H1 (cell line): ENCODE data around the gene BIK. TPM values are rescaled to one million over a fixed set of nuclear protein-coding genes. Genes with fewer than 3 reads are reported as not detected.
A peak's percentile ranks its signal among the peaks of the same experiment; 100 is the strongest.

Experiments
- CTCF ChIA-PET: fragments of 300-600 bp; sonication (Branson Sonifier 250); formaldehyde crosslinking; loops from one replicate; lab custom pipeline; 2021; ENCODE audit not compliant: partially characterized antibody; lab: Charles Lee
- POLR2A ChIA-PET: fragments of 300-600 bp; sonication (Branson Sonifier 250); formaldehyde crosslinking; loops from one replicate; lab custom pipeline; 2021; ENCODE audit warnings: inconsistent platforms; ENCODE audit not compliant: partially characterized antibody; lab: Charles Lee
- DNase-seq, 2 experiments: peaks; one replicate each; pipeline versions ENCODE4 v3.0.0 to v3.0.0-alpha.2; 2010 to 2022; ENCODE audit warnings: low spot score in 2 of 2, low read depth in 1 of 2, mixed read lengths in 1 of 2
- FAIRE-seq: peaks from 2 replicates; lab custom pipeline; 2011; peaks lifted over from hg19 to GRCh38; lab: Jason Lieb, UNC
- H2AFZ ChIP-seq: 2 replicates; pipeline ENCODE4 v1.8.1; 2012; ENCODE audit warnings: low read length, inconsistent platforms
- H2AK5ac ChIP-seq: 2 replicates; pipeline ENCODE4 v1.6.1; 2013; ENCODE audit warnings: low read depth, low read length
- H2BK120ac ChIP-seq: replicated peaks from 2 replicates; pipeline ENCODE3; 2013; ENCODE audit warnings: low read depth, low read length, inconsistent platforms
- H2BK12ac ChIP-seq: 2 replicates; pipeline ENCODE4 v1.6.1; 2013; ENCODE audit warnings: low read depth, low read length
- H2BK15ac ChIP-seq: 2 replicates; pipeline ENCODE4 v1.6.1; 2013; ENCODE audit warnings: low read length
- H2BK20ac ChIP-seq: 2 replicates; pipeline ENCODE4 v1.6.1; 2013; ENCODE audit warnings: low read length
- H2BK5ac ChIP-seq: 2 replicates; pipeline ENCODE4 v1.6.1; 2013; ENCODE audit warnings: low read depth, low read length
- H3K14ac ChIP-seq: 2 replicates; pipeline ENCODE4 v1.6.1; 2013; ENCODE audit warnings: inconsistent platforms; ENCODE audit not compliant: insufficient read length
- H3K18ac ChIP-seq: 2 replicates; pipeline ENCODE4 v1.6.1; 2013; ENCODE audit warnings: low read length; ENCODE audit errors: extremely low read depth
- H3K23ac ChIP-seq: 2 replicates; pipeline ENCODE4 v1.6.1; 2013; ENCODE audit warnings: inconsistent platforms; ENCODE audit not compliant: insufficient read length
- H3K23me2 ChIP-seq: 2 replicates; pipeline ENCODE4 v1.6.1; 2013; ENCODE audit warnings: low read depth, low read length
- H3K27ac ChIP-seq: 2 replicates; pipeline ENCODE4 v1.6.1; 2011; ENCODE audit warnings: low read depth, low read length, inconsistent platforms
- H3K27me3 ChIP-seq, 4 experiments: replicated peaks in 1 of 4; 1 replicate in 1 of 4; 2 replicates in 3 of 4; pipeline versions ENCODE4 v1.6.1 to v1.8.1; 2011 to 2013; ENCODE audit warnings: low read length in 3 of 4, mild to moderate bottlenecking in 3 of 4, inconsistent platforms in 2 of 4, mixed read lengths in 2 of 4, moderate library complexity in 1 of 4; ENCODE audit not compliant: control insufficient read depth in 3 of 4, insufficient read depth in 3 of 4; ENCODE audit errors: extremely low read depth in 1 of 4
- H3K36me3 ChIP-seq, 4 experiments: 2 replicates each; pipeline versions ENCODE4 v1.6.1 to v1.8.1; 2011 to 2013; ENCODE audit warnings: mild to moderate bottlenecking in 4 of 4, low read length in 3 of 4, moderate library complexity in 2 of 4, control low read depth in 1 of 4, inconsistent platforms in 1 of 4; ENCODE audit not compliant: insufficient read depth in 4 of 4, control insufficient read depth in 2 of 4
- H3K4ac ChIP-seq: replicated peaks from 2 replicates; pipeline ENCODE3; 2013; ENCODE audit warnings: low read length, low read depth, mixed read lengths, inconsistent platforms; ENCODE audit not compliant: insufficient read length
- H3K4me1 ChIP-seq, 4 experiments: replicated peaks in 1 of 4; 1 replicate in 1 of 4; 2 replicates in 3 of 4; pipeline versions ENCODE4 v1.6.1 to v1.8.1; 2011 to 2013; ENCODE audit warnings: low read length in 3 of 4, inconsistent platforms in 2 of 4, mixed read lengths in 1 of 4; ENCODE audit not compliant: insufficient read depth in 4 of 4, control insufficient read depth in 3 of 4
- H3K4me2 ChIP-seq, 2 experiments: 2 replicates each; pipeline versions ENCODE4 v1.6.1 to v1.8.1; 2011 to 2013; ENCODE audit warnings: low read depth in 2 of 2, low read length in 2 of 2, control low read depth in 1 of 2, inconsistent platforms in 1 of 2, mild to moderate bottlenecking in 1 of 2; ENCODE audit not compliant: insufficient read depth in 1 of 2
- H3K4me3 ChIP-seq, 4 experiments: fragments of 200-600, 300-600 bp in 1 of 4; sonication (generic), shearing (Covaris generic), sonication (Bioruptor Twin) in 1 of 4; 2 replicates each; pipeline versions ENCODE4 v1.5.1 to v1.8.1; 2011 to 2016; ENCODE audit warnings: low read length in 4 of 4, low read depth in 3 of 4, control low read depth in 2 of 4, inconsistent platforms in 2 of 4, mild to moderate bottlenecking in 2 of 4, mixed read lengths in 1 of 4, moderate library complexity in 1 of 4; ENCODE audit not compliant: insufficient read depth in 2 of 4; ENCODE audit errors: extremely low read depth in 1 of 4
- H3K56ac ChIP-seq: replicated peaks from 2 replicates; pipeline ENCODE3; 2013; ENCODE audit warnings: low read depth, mild to moderate bottlenecking, mixed read lengths, low read length, inconsistent platforms; ENCODE audit not compliant: insufficient read length
- H3K79me1 ChIP-seq: 2 replicates; pipeline ENCODE4 v1.6.1; 2013; ENCODE audit warnings: low read depth, low read length, control low read depth
- H3K79me2 ChIP-seq, 2 experiments: 2 replicates each; pipeline versions ENCODE4 v1.6.1 to v1.8.1; 2012 to 2013; ENCODE audit warnings: low read length in 2 of 2, mild to moderate bottlenecking in 2 of 2, inconsistent platforms in 1 of 2; ENCODE audit not compliant: insufficient read depth in 2 of 2, control insufficient read depth in 1 of 2
- H3K9ac ChIP-seq, 4 experiments: replicated peaks in 1 of 4; 1 replicate in 1 of 4; 2 replicates in 3 of 4; pipeline versions ENCODE4 v1.6.1 to v1.8.1; 2011 to 2013; ENCODE audit warnings: low read depth in 3 of 4, low read length in 3 of 4, control low read depth in 2 of 4, mild to moderate bottlenecking in 2 of 4, moderate library complexity in 2 of 4, inconsistent platforms in 1 of 4; ENCODE audit errors: extremely low read depth in 1 of 4
- H3K9me3 ChIP-seq, 2 experiments: 2 replicates each; pipeline versions ENCODE4 v1.6.1 to v1.8.1; 2012 to 2013; ENCODE audit warnings: mild to moderate bottlenecking in 2 of 2, moderate library complexity in 2 of 2, control low read depth in 1 of 2, inconsistent platforms in 1 of 2, low read depth in 1 of 2, low read length in 1 of 2, mixed read lengths in 1 of 2; ENCODE audit not compliant: insufficient read depth in 2 of 2
- H4K20me1 ChIP-seq, 2 experiments: replicated peaks in 1 of 2; 2 replicates each; pipeline versions ENCODE3 to v1.8.1; 2011 to 2013; ENCODE audit warnings: inconsistent platforms in 2 of 2, low read length in 2 of 2, mild to moderate bottlenecking in 1 of 2; ENCODE audit not compliant: insufficient read depth in 2 of 2, control insufficient read depth in 1 of 2
- H4K5ac ChIP-seq: 2 replicates; pipeline ENCODE4 v1.6.1; 2013; ENCODE audit warnings: low read length, low read depth, mixed read lengths, inconsistent platforms; ENCODE audit not compliant: insufficient read length
- H4K8ac ChIP-seq: 2 replicates; pipeline ENCODE4 v1.8.0; 2013; ENCODE audit warnings: mild to moderate bottlenecking, moderate library complexity, low read length, inconsistent platforms; ENCODE audit not compliant: insufficient read depth; ENCODE audit errors: extremely low read depth
- H4K91ac ChIP-seq: replicated peaks from 2 replicates; pipeline ENCODE3; 2013; ENCODE audit warnings: low read length, mixed read lengths, inconsistent platforms; ENCODE audit not compliant: insufficient read length
- BCL11A ChIP-seq, 2 experiments: IDR thresholded peaks; one replicate each; pipeline ENCODE4 v1.6.1; 2011; ENCODE audit warnings: low read depth in 2 of 2, low read length in 2 of 2, mild to moderate bottlenecking in 2 of 2
- CHD2 ChIP-seq: IDR thresholded peaks from 2 replicates; pipeline ENCODE4 v1.6.1; 2012; ENCODE audit warnings: low read length, improper control_type of control experiment
- EP300 ChIP-seq, 2 experiments: IDR thresholded peaks; 1 replicate in 1 of 2; 2 replicates in 1 of 2; pipeline ENCODE4 v1.6.1; 2011 to 2012; ENCODE audit warnings: low read depth in 2 of 2, low read length in 2 of 2, mild to moderate bottlenecking in 2 of 2, borderline replicate concordance in 1 of 2, inconsistent platforms in 1 of 2, moderate library complexity in 1 of 2
- KDM4A ChIP-seq: IDR thresholded peaks from one replicate; pipeline ENCODE4 v1.7.1; 2012; ENCODE audit warnings: low read depth, mild to moderate bottlenecking, moderate library complexity, low read length, inconsistent platforms; ENCODE audit not compliant: severe bottlenecking
- MAFK ChIP-seq: IDR thresholded peaks from 2 replicates; pipeline ENCODE4 v1.6.1; 2012; ENCODE audit warnings: low read depth, mild to moderate bottlenecking, improper control_type of control experiment, low read length
- RBBP5 ChIP-seq: IDR thresholded peaks from 2 replicates; pipeline ENCODE4 v1.7.1; 2012; ENCODE audit warnings: low read depth, mild to moderate bottlenecking, inconsistent platforms, low read length, moderate library complexity, borderline replicate concordance
- SIX5 ChIP-seq: IDR thresholded peaks from 2 replicates; pipeline ENCODE4 v1.6.1; 2011; ENCODE audit warnings: mild to moderate bottlenecking, low read depth, low read length
- SP1 ChIP-seq: IDR thresholded peaks from 2 replicates; pipeline ENCODE4 v1.6.1; 2011; ENCODE audit warnings: low read depth, low read length
- YY1 ChIP-seq: IDR thresholded peaks from 2 replicates; pipeline ENCODE4 v1.6.1; 2011; ENCODE audit warnings: low read depth, mild to moderate bottlenecking, low read length
- ZNF274 ChIP-seq: IDR thresholded peaks from 2 replicates; pipeline ENCODE4 v1.7.0; 2012; ENCODE audit warnings: low read length, borderline replicate concordance; ENCODE audit errors: extremely low read depth
- WGBS, 2 experiments: shearing (Covaris generic) in 1 of 2; methylation state at CpG; one replicate each; pipeline versions ENCODE4 v1.1.6 to v1.1.7; 2013 to 2015; ENCODE audit warnings: low lambda C conversion rate in 2 of 2, mixed read lengths in 2 of 2, inconsistent platforms in 1 of 2, low coverage in 1 of 2, missing lambda C conversion rate in 1 of 2; ENCODE audit not compliant: insufficient replicate concordance in 2 of 2, insufficient coverage in 1 of 2, insufficient read length in 1 of 2; ENCODE audit errors: extremely low coverage in 1 of 2, missing lambda C conversion rate in 1 of 2; 5-methylcytosine and 5-hydroxymethylcytosine counted together
- polyA plus RNA-seq, 7 experiments: library from polyadenylated mRNA; depleted of rRNA in 3 of 7; stranded (reverse) in 5 of 7; unstranded in 2 of 7; fragments of >200 nt in 5 of 7; fragments of 200-250 nt in 2 of 7; gene quantifications; 1 replicate in 5 of 7; 2 replicates in 1 of 7; 4 replicates in 1 of 7; pipeline versions ENCODE4 v1.2.1 to v1.2.3, GENCODE V29; 2011 to 2013; ENCODE audit warnings: missing spikeins in 2 of 7, mixed read lengths in 2 of 7
- total RNA-seq: library from RNA; stranded (reverse); fragmentation: NEBNext Ultra II Directional; extraction: Animal tissue kit (Norgen Biotek cat#: 25700); gene quantifications from 2 replicates; pipeline ENCODE4 v1.2.1, GENCODE V29; 2021
- TF ChIP-seq, protein P1 (sequence below): IDR thresholded peaks from 2 replicates; pipeline ENCODE4 v1.6.1; 2011; ENCODE audit warnings: low read length, improper control_type of control experiment
- TF ChIP-seq, protein P2 (sequence below): IDR thresholded peaks from 2 replicates; pipeline ENCODE4 v1.6.1; 2011; ENCODE audit warnings: low read depth, mild to moderate bottlenecking, low read length; ENCODE audit not compliant: insufficient read depth

BIK gene
- total and polyA plus RNA-seq, 2 of the 8 experiments (the other 6 are each of a cell fraction or from before 2014, with no cell fraction given), result 3.3 to 5.5 TPM

DNA sequence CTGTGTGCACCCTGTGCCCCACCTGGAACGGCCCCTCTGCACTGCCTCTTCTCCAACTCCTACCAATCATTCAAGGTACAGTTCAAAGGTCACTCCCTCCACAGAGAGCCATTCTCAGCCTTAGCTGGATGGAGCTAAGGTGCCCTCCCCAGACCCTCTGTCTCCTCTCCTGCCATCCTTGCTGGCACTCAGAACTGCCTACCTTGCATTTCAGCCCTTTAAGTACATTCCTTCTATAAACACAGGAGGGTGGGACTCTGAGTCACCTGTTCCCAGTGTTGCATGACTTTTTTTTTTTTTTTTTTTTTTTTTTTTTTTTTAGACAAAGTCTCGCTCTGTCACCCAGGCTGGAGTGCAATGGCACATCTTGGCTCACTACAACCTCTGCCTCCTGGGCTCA, 29.9 kb upstream of the BIK start:
- no peak overlapping the region for H3K18ac ChIP-seq
- ChIA-PET CTCF (interaction anchor here (0.6 to 1.1 kb wide), 4 partner anchors 12 to 261 kb away, joined by 3 read pairs; no protein-coding TSS in a partner anchor), POLR2A (interaction anchor here (0.6 to 0.8 kb wide), 3 partner anchors 15 to 107 kb away, joined by 3 read pairs; no protein-coding TSS in a partner anchor)
- H3K79me1 ChIP-seq, result no peaks in the 10 kb centered on the region
- H2BK5ac ChIP-seq, result no peak overlapping the region
- H3K56ac ChIP-seq, result no peak overlapping the region
- H3K14ac ChIP-seq, result no peak overlapping the region
- H4K91ac ChIP-seq, result no peak overlapping the region
- H4K5ac ChIP-seq, result no peak overlapping the region
- H3K36me3 ChIP-seq, result no peaks in the 10 kb centered on the region
- WGBS, 2 experiments, result 75% methylated on average over 1 of the region's 2 CpGs; no CpG with 5 or more reads in 1 of the 2 experiments
- H3K9me3 ChIP-seq, result no peaks in the 10 kb centered on the region
- H3K23me2 ChIP-seq, result no peaks in the 10 kb centered on the region
- no peaks in the 10 kb centered on the region for H3K79me2 ChIP-seq
- no peak for DNase-seq
- H4K8ac ChIP-seq, result no peak overlapping the region
- no peak overlapping the region for H3K4ac ChIP-seq
- H3K23ac ChIP-seq, result no peak overlapping the region
- no peak overlapping the region for H3K9ac ChIP-seq
- no peaks in the 10 kb centered on the region for H4K20me1 ChIP-seq
- no peak for FAIRE-seq
- no peak overlapping the region for H2BK120ac ChIP-seq
- H3K4me1 ChIP-seq, result no peaks in the 10 kb centered on the region
- H2BK15ac ChIP-seq, result peak overlapping the region; percentile 95; the same call in 1 of the 2 replicates
- no peak overlapping the region for H3K4me3 ChIP-seq
- no peak overlapping the region for H2BK12ac ChIP-seq
- no peak overlapping the region for H2AK5ac ChIP-seq
- no peak overlapping the region for H2AFZ ChIP-seq
- H3K27ac ChIP-seq, result no peak overlapping the region
- no peak overlapping the region for H2BK20ac ChIP-seq
- H3K4me2 ChIP-seq, result no peak overlapping the region
- H3K27me3 ChIP-seq, result no peaks in the 10 kb centered on the region
- TF ChIP-seq YY1, result no peak
- no peak for TF ChIP-seq MAFK
- no peak for TF ChIP-seq SIX5
- no peak for TF ChIP-seq ZNF274
- no peak for TF ChIP-seq SP1
- TF ChIP-seq, protein P1, sequence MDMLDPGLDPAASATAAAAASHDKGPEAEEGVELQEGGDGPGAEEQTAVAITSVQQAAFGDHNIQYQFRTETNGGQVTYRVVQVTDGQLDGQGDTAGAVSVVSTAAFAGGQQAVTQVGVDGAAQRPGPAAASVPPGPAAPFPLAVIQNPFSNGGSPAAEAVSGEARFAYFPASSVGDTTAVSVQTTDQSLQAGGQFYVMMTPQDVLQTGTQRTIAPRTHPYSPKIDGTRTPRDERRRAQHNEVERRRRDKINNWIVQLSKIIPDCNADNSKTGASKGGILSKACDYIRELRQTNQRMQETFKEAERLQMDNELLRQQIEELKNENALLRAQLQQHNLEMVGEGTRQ, result no peak
- TF ChIP-seq KDM4A, result no peak
- TF ChIP-seq, protein P2, sequence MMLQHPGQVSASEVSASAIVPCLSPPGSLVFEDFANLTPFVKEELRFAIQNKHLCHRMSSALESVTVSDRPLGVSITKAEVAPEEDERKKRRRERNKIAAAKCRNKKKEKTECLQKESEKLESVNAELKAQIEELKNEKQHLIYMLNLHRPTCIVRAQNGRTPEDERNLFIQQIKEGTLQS, result no peak
- TF ChIP-seq CHD2, result no peak
- no peak for TF ChIP-seq EP300 (IDR thresholded peaks at IDR 0.05; ENCODE audit: borderline replicate concordance in 1 of 2, low read depth in 2 of 2, low read length in 2 of 2)
- TF ChIP-seq BCL11A (IDR thresholded peaks at IDR 0.05; ENCODE audit: low read depth in 2 of 2, low read length in 2 of 2), result no peak
- no peak for TF ChIP-seq RBBP5
